Measurements from ENCODE around the gene CGB7.
"Not testable (repeated sequence)": the region's sequence is repeated elsewhere in the genome, so short reads cannot be mapped to it uniquely, and the experiment has no call there.

CGB7 gene

GRCh38 chr19:49064768-49065611 lies 7.4 kb upstream of the CGB7 start, which contains the start of gene NTF4:
Gene NTF4 (minus strand): TSS chr19:49064818. CDS start chr19:49061997, 2,821 bp downstream.
- ATAC-seq (ENCODE audit: low read depth), result no peak
- peaks cover 4% of the 10 kb centered on the region for H3K4me1 Mint-ChIP-seq
- peaks cover 5% of the 10 kb centered on the region for H3K36me3 Mint-ChIP-seq
- H3K4me3 Mint-ChIP-seq, result no peak within 1 kb of the TSS
- no peak for DNase-seq (ENCODE audit: low spot score in 2 of 2)
- H3K27ac Mint-ChIP-seq, result no peak within 1 kb of the TSS
- H3K27me3 Mint-ChIP-seq, result peaks cover 35% of the 10 kb centered on the region
- H3K9me3 Mint-ChIP-seq, result peaks cover 2% of the 10 kb centered on the region

- ATAC-seq (ENCODE audit: low read depth), result no peak
- Mint-ChIP-seq H3K9me3 (peaks cover 2% of the 10 kb centered on the region), H3K36me3 (peaks cover 2% of the 10 kb centered on the region), H3K4me1 (peaks cover 4% of the 10 kb centered on the region), H3K27me3 (peaks cover 32% of the 10 kb centered on the region), H3K27ac (no peak overlapping the region), H3K4me3 (no peak overlapping the region)
- no peak for DNase-seq (ENCODE audit: low spot score in 2 of 2)
Measured at GRCh38 chr19:49064029-49064629, 6.6 kb upstream of the CGB7 start.

DNA sequence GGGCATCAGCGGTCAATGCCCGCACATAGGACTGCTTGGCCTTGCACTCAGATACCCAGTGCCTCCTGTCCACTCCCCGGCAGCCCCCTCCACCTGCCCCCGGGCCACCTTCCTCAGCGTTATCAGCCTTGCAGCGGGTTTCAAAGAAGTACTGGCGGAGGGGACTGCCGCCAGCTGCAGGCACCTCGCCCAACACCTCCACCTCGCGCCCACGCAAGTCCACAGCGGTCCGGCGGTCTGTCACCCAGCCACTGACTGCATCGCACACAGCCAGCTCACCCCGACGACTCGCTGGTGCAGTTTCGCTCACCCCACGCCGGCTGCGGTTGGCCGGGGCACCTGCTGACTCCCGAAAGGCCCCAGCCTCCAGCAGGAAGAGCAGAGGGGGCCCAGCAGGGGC lies 3.9 kb upstream of the CGB7 start:
- Mint-ChIP-seq H3K36me3 (peaks cover 2% of the 10 kb centered on the region), H3K27me3 (peaks cover 26% of the 10 kb centered on the region), H3K9me3 (peaks cover 2% of the 10 kb centered on the region), H3K4me3 (no peak overlapping the region), H3K27ac (no peak overlapping the region), H3K4me1 (peaks cover 17% of the 10 kb centered on the region)
- ATAC-seq (ENCODE audit: low read depth) (no peak), DNase-seq (ENCODE audit: low spot score in 2 of 2) (no peak)

DNA sequence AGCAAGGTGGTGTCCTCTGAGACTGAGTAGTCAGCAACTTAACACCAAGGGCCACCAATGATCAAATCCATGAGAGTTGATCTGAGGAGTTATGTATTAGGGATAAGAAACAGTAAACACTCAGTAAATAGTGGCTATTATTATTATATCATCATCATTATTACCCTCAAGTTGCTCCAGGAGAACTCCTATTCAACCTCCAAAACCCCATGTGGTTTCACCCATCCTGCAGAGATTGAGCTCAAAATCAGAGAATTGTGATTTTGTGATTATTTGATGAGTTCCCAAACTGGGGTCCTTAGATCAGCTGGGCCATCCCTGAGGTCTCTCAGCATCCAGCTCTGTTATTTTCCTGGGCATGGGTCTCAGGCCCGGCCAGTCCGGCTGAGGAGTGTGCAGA lies 3.5 kb upstream of the CGB7 start:
- Mint-ChIP-seq H3K4me3 (no peak overlapping the region), H3K4me1 (peaks cover 20% of the 10 kb centered on the region), H3K9me3 (peaks cover 2% of the 10 kb centered on the region), H3K27ac (no peak overlapping the region), H3K27me3 (peaks cover 24% of the 10 kb centered on the region), H3K36me3 (peaks cover 2% of the 10 kb centered on the region)
- DNase-seq (ENCODE audit: low spot score in 2 of 2) (no peak), ATAC-seq (ENCODE audit: low read depth) (no peak)

- H3K4me3 Mint-ChIP-seq, result no peak overlapping the region
- peaks cover 16% of the 10 kb centered on the region for H3K4me1 Mint-ChIP-seq
- peaks cover 2% of the 10 kb centered on the region for H3K36me3 Mint-ChIP-seq
- H3K27ac Mint-ChIP-seq, result no peak overlapping the region
- H3K9me3 Mint-ChIP-seq, result peaks cover 2% of the 10 kb centered on the region
- no peak for ATAC-seq (ENCODE audit: low read depth)
- H3K27me3 Mint-ChIP-seq, result peaks cover 24% of the 10 kb centered on the region
- DNase-seq (ENCODE audit: low spot score in 2 of 2), result no peak
Measured at GRCh38 chr19:49059053-49059452, 1.5 kb upstream of the CGB7 start.

DNA sequence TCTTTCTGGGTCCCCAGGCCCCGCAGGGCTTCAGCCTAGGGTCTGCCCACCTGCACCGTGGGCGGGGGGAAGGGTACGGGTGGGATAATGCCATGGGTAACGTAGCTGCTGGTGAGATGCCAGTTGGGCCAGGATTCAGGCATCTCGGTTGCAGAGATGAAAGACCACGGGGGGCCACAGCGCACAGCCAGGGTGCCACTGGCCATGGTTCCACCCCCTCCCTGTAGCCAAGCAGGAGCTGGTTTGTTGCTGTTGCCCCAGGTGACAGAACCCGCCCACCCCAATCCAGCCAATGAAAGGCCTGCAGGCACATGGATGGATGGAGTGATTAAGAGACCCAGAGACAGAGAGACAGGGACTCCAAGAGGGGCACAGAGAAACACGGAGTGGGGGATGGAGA lies 1.0 kb upstream of the CGB7 start:
- DNase-seq (ENCODE audit: low spot score in 2 of 2) (peak in 1 of 2 donors; percentile 22), ATAC-seq (ENCODE audit: low read depth) (no peak)
- H3K36me3 Mint-ChIP-seq, result peaks cover 2% of the 10 kb centered on the region
- H3K27me3 Mint-ChIP-seq, result peaks cover 26% of the 10 kb centered on the region
- peaks cover 16% of the 10 kb centered on the region for H3K4me1 Mint-ChIP-seq
- no peak overlapping the region for H3K27ac Mint-ChIP-seq
- peak overlapping the region; percentile 79 for H3K4me3 Mint-ChIP-seq
- H3K9me3 Mint-ChIP-seq, result peaks cover 2% of the 10 kb centered on the region

GRCh38 chr19:49056902-49057596 lies 500 bp downstream of the CGB7 start:
- not testable (repeated sequence) for ATAC-seq (ENCODE audit: low read depth); H3K27ac Mint-ChIP-seq; H3K36me3 Mint-ChIP-seq; H3K9me3 Mint-ChIP-seq
- Mint-ChIP-seq H3K4me1 (peaks cover 16% of the 10 kb centered on the region), H3K4me3 (peak overlapping the region; percentile 79), H3K27me3 (peaks cover 25% of the 10 kb centered on the region)
- DNase-seq (ENCODE audit: low spot score in 2 of 2), result peak in 1 of 2 donors; percentile 31

DNA sequence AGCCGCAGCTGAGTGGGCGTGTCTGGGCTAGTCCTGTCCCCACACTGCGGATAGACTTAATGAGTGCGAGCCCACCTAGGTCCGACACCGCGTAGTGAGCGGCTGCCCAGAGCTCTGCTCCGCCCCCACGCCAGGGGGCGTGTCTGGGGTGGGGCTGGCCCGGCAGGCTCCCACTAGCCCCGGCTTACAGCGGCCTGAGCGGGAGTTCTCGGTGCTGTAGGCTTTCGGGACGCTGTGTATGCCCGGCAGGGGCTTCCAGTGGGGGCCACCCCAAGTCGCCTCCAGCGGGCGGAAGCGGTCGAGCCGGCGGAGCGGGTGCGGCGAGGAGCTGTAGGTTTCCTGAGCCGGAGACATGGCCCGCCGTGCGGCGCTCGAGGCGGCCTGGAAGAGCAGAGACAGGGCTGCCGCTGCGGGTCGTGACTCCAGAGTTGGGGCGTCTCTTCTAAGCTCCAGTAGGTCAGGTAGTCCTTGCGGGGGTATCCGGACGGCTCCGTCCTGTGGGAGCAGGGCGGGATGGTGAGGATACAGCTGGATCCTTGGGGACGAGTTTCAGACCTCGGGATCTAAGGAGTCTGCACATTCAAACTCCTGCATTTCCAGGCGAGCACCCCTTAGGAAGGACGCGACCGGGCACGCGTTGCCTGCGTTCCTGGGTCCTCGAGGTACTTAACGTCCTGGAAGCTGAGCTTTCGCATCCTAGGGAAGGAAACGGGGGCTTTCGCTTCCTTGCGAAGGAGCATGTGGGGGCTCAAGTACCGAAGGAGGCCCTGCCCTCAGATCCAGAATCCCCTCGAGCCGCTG lies 1.2 kb downstream of the CGB7 start:
- Mint-ChIP-seq H3K4me1 (peaks cover 16% of the 10 kb centered on the region), H3K9me3 (peaks cover 2% of the 10 kb centered on the region), H3K4me3 (peak overlapping the region; percentile 79), H3K36me3 (peaks cover 2% of the 10 kb centered on the region), H3K27ac (no peak overlapping the region), H3K27me3 (peaks cover 21% of the 10 kb centered on the region)
- ATAC-seq (ENCODE audit: low read depth) (peak; percentile 82), DNase-seq (ENCODE audit: low spot score in 2 of 2) (peak; percentile 46 to 63)

GRCh38 chr19:49050376-49051033 lies 7.0 kb downstream of the CGB7 start:
- not testable (repeated sequence) for H3K27me3 Mint-ChIP-seq; H3K9me3 Mint-ChIP-seq; H3K27ac Mint-ChIP-seq; DNase-seq (ENCODE audit: low spot score in 2 of 2); H3K36me3 Mint-ChIP-seq; H3K4me1 Mint-ChIP-seq; H3K4me3 Mint-ChIP-seq; ATAC-seq (ENCODE audit: low read depth)

DNA sequence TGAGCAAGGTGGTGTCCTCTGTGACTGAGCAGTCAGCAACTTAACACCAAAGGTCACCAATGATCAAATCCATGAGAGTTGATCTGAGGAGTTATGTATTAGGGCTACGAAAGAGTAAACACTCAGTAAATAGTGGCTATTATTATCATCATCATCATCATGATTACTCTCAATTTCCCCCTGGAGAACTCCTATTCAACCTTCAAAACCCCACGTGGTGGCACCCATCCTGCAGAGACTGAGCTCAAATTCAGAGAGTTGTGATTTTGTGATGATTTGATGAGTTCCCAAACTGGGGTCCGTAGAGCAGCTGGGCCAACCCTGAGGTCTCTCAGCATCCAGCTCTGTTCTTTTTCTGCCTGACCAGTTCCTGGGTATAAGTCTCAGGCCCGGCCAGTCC lies 7.7 kb downstream of the CGB7 start:
- H3K4me3 Mint-ChIP-seq; DNase-seq (ENCODE audit: low spot score in 2 of 2); H3K36me3 Mint-ChIP-seq; H3K27ac Mint-ChIP-seq; ATAC-seq (ENCODE audit: low read depth); H3K4me1 Mint-ChIP-seq; H3K9me3 Mint-ChIP-seq; H3K27me3 Mint-ChIP-seq: not testable (repeated sequence)

DNA sequence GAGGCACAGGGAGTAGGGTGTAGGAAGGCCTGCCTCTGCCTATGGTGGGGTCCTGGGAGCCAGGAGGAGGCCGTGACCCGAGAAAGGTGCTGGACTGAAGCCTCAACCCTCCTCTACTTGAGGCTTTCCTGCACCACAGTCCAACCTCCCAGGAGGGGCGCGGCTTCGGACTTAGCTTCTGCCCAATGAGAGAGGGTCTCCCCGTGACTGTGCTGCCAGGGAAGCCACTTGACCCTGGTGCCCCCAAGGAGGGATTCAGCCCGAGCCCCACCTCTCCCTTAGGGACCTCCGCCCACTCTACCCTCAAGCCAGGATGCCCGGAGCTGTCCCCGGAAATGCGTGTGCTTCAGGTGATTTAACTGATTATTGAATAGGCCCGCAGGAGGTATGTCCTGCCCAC lies 8.5 kb downstream of the CGB7 start, which contains the start of gene CGB8:
Gene CGB8, minus strand, starts transcription at position 101 of the 400 bp plus-strand sequence. CDS start 372 bp downstream, outside the sequence.
- H3K4me3 Mint-ChIP-seq; H3K27me3 Mint-ChIP-seq; ATAC-seq (ENCODE audit: low read depth); H3K36me3 Mint-ChIP-seq; DNase-seq (ENCODE audit: low spot score in 2 of 2); H3K4me1 Mint-ChIP-seq; H3K27ac Mint-ChIP-seq; H3K9me3 Mint-ChIP-seq: not testable (repeated sequence)

GRCh38 chr19:49043548-49043947 lies 14.0 kb downstream of the CGB7 start, which contains the start of gene CGB5:
Gene CGB5 (plus strand): TSS chr19:49043848. CDS start chr19:49044210, 362 bp downstream.
- ATAC-seq (ENCODE audit: low read depth), result not testable (repeated sequence)

DNA sequence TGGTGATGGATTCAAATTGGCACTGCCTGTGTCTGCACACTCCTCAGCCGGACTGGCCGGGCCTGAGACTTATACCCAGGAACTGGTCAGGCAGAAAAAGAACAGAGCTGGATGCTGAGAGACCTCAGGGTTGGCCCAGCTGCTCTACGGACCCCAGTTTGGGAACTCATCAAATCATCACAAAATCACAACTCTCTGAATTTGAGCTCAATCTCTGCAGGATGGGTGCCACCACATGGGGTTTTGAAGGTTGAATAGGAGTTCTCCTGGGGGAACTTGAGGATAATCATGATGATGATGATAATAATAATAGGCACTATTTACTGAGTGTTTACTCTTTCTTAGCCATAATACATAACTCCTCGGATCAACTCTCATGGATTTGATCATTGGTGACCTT lies 14.9 kb downstream of the CGB7 start:
- H3K27me3 Mint-ChIP-seq, result not testable (repeated sequence)

More at GRCh38 chr19:49043548-49043947, 14.0 kb downstream of the CGB7 start, which contains the start of gene CGB5:
- H3K27me3 Mint-ChIP-seq; H3K27ac Mint-ChIP-seq; H3K36me3 Mint-ChIP-seq; H3K9me3 Mint-ChIP-seq; DNase-seq (ENCODE audit: low spot score in 2 of 2); H3K4me3 Mint-ChIP-seq; H3K4me1 Mint-ChIP-seq: not testable (repeated sequence)

More for the DNA sequence above, 14.9 kb downstream of the CGB7 start:
- not testable (repeated sequence) for H3K36me3 Mint-ChIP-seq; H3K4me1 Mint-ChIP-seq; H3K27ac Mint-ChIP-seq; DNase-seq (ENCODE audit: low spot score in 2 of 2); H3K4me3 Mint-ChIP-seq; H3K9me3 Mint-ChIP-seq; ATAC-seq (ENCODE audit: low read depth)

Data from memory B cell (primary cell).